ENCODE results near the gene FHL1. TPM values are rescaled to one million over a fixed set of nuclear protein-coding genes. Genes with fewer than 3 reads are reported as not detected.

FHL1 gene
- total RNA-seq, 1 donor from 2014 or later: 70.1 TPM

GRCh38 chrX:136215559-136215958 is 68.2 kb downstream of the FHL1 start:
- no peak for DNase-seq (ENCODE audit: low read depth, low spot score)
- Mint-ChIP-seq H3K27me3 (ENCODE audit: low read depth) (no peaks in the 10 kb centered on the region), H3K36me3 (ENCODE audit: low read depth) (peaks cover 4% of the 10 kb centered on the region), H3K4me1 (no peaks in the 10 kb centered on the region), H3K27ac (ENCODE audit: unreplicated experiment) (no peak overlapping the region), H3K4me3 (no peak overlapping the region), H3K9me3 (no peaks in the 10 kb centered on the region)
- TF ChIP-seq, protein P1, sequence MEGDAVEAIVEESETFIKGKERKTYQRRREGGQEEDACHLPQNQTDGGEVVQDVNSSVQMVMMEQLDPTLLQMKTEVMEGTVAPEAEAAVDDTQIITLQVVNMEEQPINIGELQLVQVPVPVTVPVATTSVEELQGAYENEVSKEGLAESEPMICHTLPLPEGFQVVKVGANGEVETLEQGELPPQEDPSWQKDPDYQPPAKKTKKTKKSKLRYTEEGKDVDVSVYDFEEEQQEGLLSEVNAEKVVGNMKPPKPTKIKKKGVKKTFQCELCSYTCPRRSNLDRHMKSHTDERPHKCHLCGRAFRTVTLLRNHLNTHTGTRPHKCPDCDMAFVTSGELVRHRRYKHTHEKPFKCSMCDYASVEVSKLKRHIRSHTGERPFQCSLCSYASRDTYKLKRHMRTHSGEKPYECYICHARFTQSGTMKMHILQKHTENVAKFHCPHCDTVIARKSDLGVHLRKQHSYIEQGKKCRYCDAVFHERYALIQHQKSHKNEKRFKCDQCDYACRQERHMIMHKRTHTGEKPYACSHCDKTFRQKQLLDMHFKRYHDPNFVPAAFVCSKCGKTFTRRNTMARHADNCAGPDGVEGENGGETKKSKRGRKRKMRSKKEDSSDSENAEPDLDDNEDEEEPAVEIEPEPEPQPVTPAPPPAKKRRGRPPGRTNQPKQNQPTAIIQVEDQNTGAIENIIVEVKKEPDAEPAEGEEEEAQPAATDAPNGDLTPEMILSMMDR (conservative IDR thresholded peaks at IDR 0.05): no peak

DNA sequence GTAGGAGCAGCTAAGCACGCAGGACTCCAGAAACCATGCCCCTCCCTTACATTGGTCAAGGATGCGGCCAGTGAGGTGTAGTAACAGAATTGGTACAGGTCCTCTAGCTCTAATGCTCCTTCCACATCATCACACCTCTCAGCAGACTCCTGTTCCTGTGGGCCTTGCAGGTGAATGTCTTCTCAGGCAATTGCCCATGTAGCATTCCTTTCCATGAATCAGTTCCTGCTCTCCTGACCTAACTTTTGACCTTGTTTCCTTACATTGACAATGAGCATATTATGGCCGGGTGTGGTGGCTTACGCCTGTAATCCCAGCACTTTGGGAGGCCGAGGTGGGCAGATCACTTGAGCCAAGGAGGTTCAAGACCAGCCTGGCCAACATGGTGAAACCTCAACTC is 72.6 kb downstream of the FHL1 start:
- Mint-ChIP-seq H3K27me3 (ENCODE audit: low read depth) (no peaks in the 10 kb centered on the region), H3K27ac (ENCODE audit: unreplicated experiment) (no peak overlapping the region)
- DNase-seq (ENCODE audit: low read depth, low spot score): no peak

DNA sequence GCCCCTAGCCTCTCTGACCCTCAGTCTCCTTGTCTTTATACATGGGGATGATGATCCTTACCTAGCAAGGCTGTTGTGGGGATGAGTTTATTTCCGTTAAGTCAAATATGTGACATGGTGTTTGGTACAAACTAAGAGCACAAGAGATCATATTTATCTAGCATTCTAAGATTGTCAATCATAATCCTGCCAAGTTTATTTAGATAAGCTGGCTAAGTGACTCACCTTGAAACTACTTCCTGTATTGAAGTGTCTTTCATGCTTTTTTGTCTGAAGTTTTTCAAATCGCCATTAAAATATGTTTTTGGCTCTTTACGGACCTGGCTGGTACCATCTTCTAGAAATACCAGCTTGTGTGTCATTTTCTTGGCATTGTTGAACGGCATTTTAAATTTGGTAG is 73.2 kb downstream of the FHL1 start:
- Mint-ChIP-seq H3K27me3 (ENCODE audit: low read depth) (no peaks in the 10 kb centered on the region), H3K27ac (ENCODE audit: unreplicated experiment) (no peak overlapping the region), H3K4me1 (no peaks in the 10 kb centered on the region), H3K9me3 (no peaks in the 10 kb centered on the region), H3K36me3 (ENCODE audit: low read depth) (peaks cover 7% of the 10 kb centered on the region), H3K4me3 (no peak overlapping the region)
- DNase-seq (ENCODE audit: low read depth, low spot score): no peak
- TF ChIP-seq, protein P1 (conservative IDR thresholded peaks at IDR 0.05): no peak

More for the DNA sequence above, 72.6 kb downstream of the FHL1 start:
- Mint-ChIP-seq H3K9me3 (no peaks in the 10 kb centered on the region), H3K36me3 (ENCODE audit: low read depth) (peaks cover 5% of the 10 kb centered on the region), H3K4me1 (no peaks in the 10 kb centered on the region), H3K4me3 (no peak overlapping the region)
- TF ChIP-seq, protein P1 (conservative IDR thresholded peaks at IDR 0.05): no peak

DNA sequence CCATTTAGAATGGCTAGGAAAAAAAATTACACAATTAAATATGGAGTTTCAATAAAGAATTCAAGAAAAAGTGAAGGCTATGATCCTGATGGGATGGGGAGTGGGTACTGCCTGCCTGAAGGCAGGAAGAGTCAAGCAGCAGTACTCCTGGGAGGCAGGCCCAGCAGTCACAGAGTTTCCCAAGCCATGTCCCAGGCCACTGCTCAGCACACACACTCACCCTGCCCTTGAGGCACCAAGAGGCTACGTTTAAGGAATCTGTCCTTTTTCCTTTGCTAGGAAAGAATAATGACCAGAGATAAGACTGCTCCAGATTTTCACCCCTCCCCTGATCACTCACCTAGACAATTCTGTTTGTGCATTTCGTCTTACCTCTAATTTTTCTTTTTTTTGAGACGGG is 73.6 kb downstream of the FHL1 start:
- no peaks in the 10 kb centered on the region for H3K9me3 Mint-ChIP-seq
- H3K36me3 Mint-ChIP-seq (ENCODE audit: low read depth): peaks cover 9% of the 10 kb centered on the region
- no peaks in the 10 kb centered on the region for H3K27me3 Mint-ChIP-seq (ENCODE audit: low read depth)
- no peaks in the 10 kb centered on the region for H3K4me1 Mint-ChIP-seq
- DNase-seq (ENCODE audit: low read depth, low spot score): no peak
- H3K4me3 Mint-ChIP-seq: no peak overlapping the region
- TF ChIP-seq, protein P1 (conservative IDR thresholded peaks at IDR 0.05): no peak
- no peak overlapping the region for H3K27ac Mint-ChIP-seq (ENCODE audit: unreplicated experiment)

DNA sequence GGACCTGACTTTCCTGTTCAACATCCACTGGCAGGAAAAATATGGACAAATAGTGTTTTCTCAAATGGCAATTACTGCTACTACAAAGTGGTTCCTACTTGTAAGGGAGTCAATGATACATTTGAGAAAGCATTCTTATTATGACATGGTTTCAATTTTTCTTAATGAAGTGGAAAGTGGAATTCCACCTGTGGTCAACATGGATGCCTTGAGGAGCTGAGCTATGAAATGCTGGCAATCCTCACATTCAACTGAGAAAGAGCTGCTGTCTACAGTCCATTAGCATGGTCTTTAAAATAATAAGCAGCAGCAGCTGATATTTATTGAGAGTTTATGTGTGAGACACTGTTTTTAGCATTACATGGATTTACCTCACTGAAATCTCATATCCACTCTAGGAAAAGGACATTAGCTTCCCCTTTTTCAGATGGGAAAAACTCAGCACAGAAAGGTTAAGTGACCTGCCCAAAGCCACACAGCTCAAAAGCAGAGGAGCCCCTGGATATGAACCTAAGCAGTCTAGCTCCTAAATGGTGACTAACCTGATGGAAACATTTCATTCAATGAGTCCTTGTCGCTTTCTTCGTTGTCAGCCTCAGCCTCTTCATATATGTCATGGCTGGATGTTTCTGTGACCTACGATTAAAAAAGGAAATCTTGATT is 74.6 kb downstream of the FHL1 start:
- no peak overlapping the region for H3K27ac Mint-ChIP-seq (ENCODE audit: unreplicated experiment)
- peaks cover 9% of the 10 kb centered on the region for H3K36me3 Mint-ChIP-seq (ENCODE audit: low read depth)
- no peaks in the 10 kb centered on the region for H3K4me1 Mint-ChIP-seq
- no peaks in the 10 kb centered on the region for H3K27me3 Mint-ChIP-seq (ENCODE audit: low read depth)
- no peak overlapping the region for H3K4me3 Mint-ChIP-seq
- TF ChIP-seq, protein P1 (conservative IDR thresholded peaks at IDR 0.05): no peak
- DNase-seq (ENCODE audit: low read depth, low spot score): no peak
- H3K9me3 Mint-ChIP-seq: no peaks in the 10 kb centered on the region

Data from neural crest cell (in vitro differentiated cells).